ENCODE results near the gene CAPZB.
"Not testable (repeated sequence)": the region's sequence is repeated elsewhere in the genome, so short reads cannot be mapped to it uniquely, and the experiment has no call there.

The CAPZB gene

GRCh38 chr1:19309123-19309813 is 176.1 kb downstream of the CAPZB start:
- no peak overlapping the region for H3K27ac ChIP-seq
- TF ChIP-seq CTCF (conservative IDR thresholded peaks at IDR 0.05) (no peak), ZFX (IDR thresholded peaks at IDR 0.05) (no peak)

- H3K27ac ChIP-seq = no peak overlapping the region
- TF ChIP-seq ZFX (IDR thresholded peaks at IDR 0.05) (no peak), CTCF (conservative IDR thresholded peaks at IDR 0.05) (no peak)
Observed at GRCh38 chr1:19308509-19308907, 176.8 kb downstream of the CAPZB start.

GRCh38 chr1:19307794-19308508 is 177.4 kb downstream of the CAPZB start:
- no peak for TF ChIP-seq ZFX (IDR thresholded peaks at IDR 0.05)
- no peak for TF ChIP-seq CTCF (conservative IDR thresholded peaks at IDR 0.05)
- H3K27ac ChIP-seq = no peak overlapping the region

GRCh38 chr1:19306941-19307340 is 178.4 kb downstream of the CAPZB start:
- TF ChIP-seq CTCF (conservative IDR thresholded peaks at IDR 0.05) (no peak), ZFX (IDR thresholded peaks at IDR 0.05) (no peak)
- H3K27ac ChIP-seq = no peak overlapping the region

GRCh38 chr1:19305880-19306279 is 179.5 kb downstream of the CAPZB start:
- H3K27ac ChIP-seq = no peak overlapping the region
- TF ChIP-seq CTCF (conservative IDR thresholded peaks at IDR 0.05) = no peak
- no peak for TF ChIP-seq ZFX (IDR thresholded peaks at IDR 0.05)

- H3K27ac ChIP-seq = not testable (repeated sequence)
Observed at GRCh38 chr1:19304081-19304480, 181.3 kb downstream of the CAPZB start.

- no peak for TF ChIP-seq CTCF (conservative IDR thresholded peaks at IDR 0.05)
- TF ChIP-seq ZFX (IDR thresholded peaks at IDR 0.05) = no peak
- H3K27ac ChIP-seq = no peak overlapping the region
Observed at GRCh38 chr1:19300211-19300610, 185.1 kb downstream of the CAPZB start.

- no peak for TF ChIP-seq CTCF (conservative IDR thresholded peaks at IDR 0.05)
- no peak for TF ChIP-seq ZFX (IDR thresholded peaks at IDR 0.05)
Observed at GRCh38 chr1:19294638-19295037, 190.7 kb downstream of the CAPZB start.

More at GRCh38 chr1:19294638-19295037, 190.7 kb downstream of the CAPZB start:
- no peak overlapping the region for H3K27ac ChIP-seq
